HepG2 (cell line): ENCODE measurements around the gene LDHAL6B. TPM values are rescaled to one million over a fixed set of nuclear protein-coding genes. Genes with fewer than 3 reads are reported as not detected.

Source experiments
- ARNTL ChIP-seq: sonication (generic); formaldehyde crosslinking; IDR thresholded peaks from 2 replicates; pipeline ENCODE4 v1.4.0; 2020; ENCODE audit warnings: mild to moderate bottlenecking, missing genetic modification reagents
- BCLAF1 ChIP-seq: fragments of 450-650 bp; IDR thresholded peaks from 2 replicates; pipeline ENCODE4 v1.6.1; 2017; ENCODE audit warnings: mild to moderate bottlenecking
- CCAR2 ChIP-seq: fragments of 200-400 bp; formaldehyde crosslinking; optimal IDR thresholded peaks from 2 replicates; pipeline ENCODE3; 2018; ENCODE audit warnings: low read depth, mild to moderate bottlenecking, low read length, moderate library complexity
- CREB1 ChIP-seq, 2 experiments: fragments of 450-650 bp in 1 of 2; IDR thresholded peaks; 2 replicates each; pipeline ENCODE4 v1.6.1; 2016 to 2017; ENCODE audit warnings: control low read depth in 1 of 2, mild to moderate bottlenecking in 1 of 2, missing compliant biosample characterization in 1 of 2, missing genetic modification characterization in 1 of 2
- E2F2 ChIP-seq: sonication (generic); formaldehyde crosslinking; IDR thresholded peaks from 2 replicates; pipeline ENCODE4 v1.4.0; 2020; ENCODE audit warnings: missing genetic modification reagents, borderline replicate concordance
- GATAD2A ChIP-seq: IDR thresholded peaks from 2 replicates; pipeline ENCODE4 v1.6.1; 2016
- GTF2F1 ChIP-seq: fragments of 150-350 bp; IDR thresholded peaks from 2 replicates; pipeline ENCODE4 v1.6.1; 2014; ENCODE audit warnings: low read length
- HOXA7 ChIP-seq: sonication (generic); formaldehyde crosslinking; IDR thresholded peaks from 2 replicates; pipeline ENCODE4 v1.8.1; 2022; ENCODE audit warnings: mild to moderate bottlenecking, missing genetic modification reagents, moderate library complexity
- LBX2 ChIP-seq: sonication (generic); formaldehyde crosslinking; IDR thresholded peaks from 2 replicates; pipeline ENCODE4 v1.5.0; 2020; ENCODE audit warnings: missing genetic modification reagents, mild to moderate bottlenecking, borderline replicate concordance
- MIXL1 ChIP-seq: IDR thresholded peaks from 2 replicates; pipeline ENCODE4 v1.6.1; 2016
- MLXIP ChIP-seq: sonication (generic); formaldehyde crosslinking; IDR thresholded peaks from 2 replicates; pipeline ENCODE4 v1.9.0; 2021; ENCODE audit warnings: missing genetic modification reagents, borderline replicate concordance
- MTF2 ChIP-seq: sonication (generic); formaldehyde crosslinking; IDR thresholded peaks from 2 replicates; pipeline ENCODE4 v1.5.0; 2020; ENCODE audit warnings: missing genetic modification reagents, borderline replicate concordance
- NKX3-1 ChIP-seq: sonication (generic); formaldehyde crosslinking; IDR thresholded peaks from 2 replicates; pipeline ENCODE4 v1.5.0; 2020; ENCODE audit warnings: missing genetic modification reagents
- NR2F6 ChIP-seq, 2 experiments: IDR thresholded peaks; 2 replicates each; pipeline ENCODE4 v1.6.1; 2016; ENCODE audit warnings: antibody characterized with exemption in 1 of 2, mild to moderate bottlenecking in 1 of 2
- RAD21 ChIP-seq: fragments of 450-650 bp; formaldehyde crosslinking; IDR thresholded peaks from 2 replicates; pipeline ENCODE4 v1.5.0; 2020; ENCODE audit warnings: mild to moderate bottlenecking
- SYNCRIP ChIP-seq: fragments of 200-400 bp; formaldehyde crosslinking; IDR thresholded peaks from 2 replicates; pipeline ENCODE4 v1.6.1; 2018; ENCODE audit warnings: mild to moderate bottlenecking, low read depth, low read length; ENCODE audit not compliant: insufficient read depth
- TAF15 ChIP-seq: fragments of 200-400 bp; formaldehyde crosslinking; IDR thresholded peaks from one replicate; pipeline ENCODE4 v1.6.1; 2018; ENCODE audit warnings: mild to moderate bottlenecking, low read depth, low read length; ENCODE audit not compliant: poor library complexity, severe bottlenecking
- ZBTB2 ChIP-seq: sonication (generic); formaldehyde crosslinking; IDR thresholded peaks from 2 replicates; pipeline ENCODE4 v1.8.0; 2022; ENCODE audit warnings: low read depth, missing genetic modification reagents
- ZNF460 ChIP-seq: sonication (generic); formaldehyde crosslinking; IDR thresholded peaks from 2 replicates; pipeline ENCODE4 v1.5.1; 2020; ENCODE audit warnings: missing genetic modification reagents, mild to moderate bottlenecking, borderline replicate concordance
- ZNF546 ChIP-seq: sonication (generic); formaldehyde crosslinking; conservative IDR thresholded peaks from 2 replicates; pipeline ENCODE4 v1.8.1; 2023; ENCODE audit warnings: mild to moderate bottlenecking, missing genetic modification reagents
- ZNF605 ChIP-seq: sonication (generic); formaldehyde crosslinking; IDR thresholded peaks from 2 replicates; pipeline ENCODE4 v1.8.0; 2022; ENCODE audit warnings: mild to moderate bottlenecking, missing genetic modification reagents
- ZNF782 ChIP-seq: sonication (generic); formaldehyde crosslinking; IDR thresholded peaks from 2 replicates; pipeline ENCODE4 v1.4.0; 2020; ENCODE audit warnings: missing genetic modification reagents, mild to moderate bottlenecking, borderline replicate concordance
- ZSCAN29 ChIP-seq: sonication (generic); formaldehyde crosslinking; conservative IDR thresholded peaks from 2 replicates; pipeline ENCODE4 v1.4.0; 2020; ENCODE audit warnings: mild to moderate bottlenecking, missing genetic modification reagents
- polyA plus RNA-seq, 8 experiments: library from polyadenylated mRNA; depleted of rRNA in 3 of 8; stranded (reverse) in 7 of 8; unstranded in 1 of 8; fragments of >200 nt; fragmentation: Illumina TruSeq in 4 of 8; extraction: Trizol in 4 of 8; gene quantifications; 2 replicates each; pipeline versions ENCODE4 v1.2.1 to v1.2.3, GENCODE V29; 2011 to 2016; ENCODE audit warnings: low read depth in 4 of 8, missing spikeins in 1 of 8, mixed read lengths in 1 of 8; ENCODE audit not compliant: insufficient read depth in 1 of 8
- total RNA-seq, 5 experiments: library from RNA; depleted of rRNA; stranded (reverse); fragments of >200 nt; fragmentation: Illumina TruSeq; extraction: Trizol; gene quantifications; 2 replicates each; pipeline ENCODE4 v1.2.3, GENCODE V29; 2016; ENCODE audit warnings: low read depth in 1 of 5

The LDHAL6B gene
- total and polyA plus RNA-seq, 2 of the 13 experiments (the other 11 are each of a cell fraction or from before 2014, with no cell fraction given), result not detected

GRCh38 chr15:59168536-59168935, 38.1 kb upstream of the LDHAL6B start (continued):
- TF ChIP-seq SYNCRIP (no peak), MTF2 (CRISPR knock-in tag) (no peak), TAF15 (no peak), NKX3-1 (CRISPR knock-in tag) (no peak), GTF2F1 (no peak), LBX2 (CRISPR knock-in tag) (no peak), BCLAF1 (no peak), E2F2 (CRISPR knock-in tag) (no peak), NR2F6 (IDR thresholded peaks at IDR 0.05) (peak; percentile 42; the same call in 1 of the 2 replicates), NR2F6 (CRISPR knock-in tag; IDR thresholded peaks at IDR 0.05) (peak; percentile 81), ARNTL (CRISPR knock-in tag) (0 out of 2 replicates have a peak, but pooled peaks have one; percentile 30), CCAR2 (no peak), ZSCAN29 (CRISPR knock-in tag) (no peak), HOXA7 (no peak), RAD21 (no peak), GATAD2A (CRISPR knock-in tag) (no peak), ZNF782 (CRISPR knock-in tag) (no peak), ZNF546 (CRISPR knock-in tag) (no peak), ZNF460 (CRISPR knock-in tag) (0 out of 2 replicates have a peak, but pooled peaks have one; percentile 24), ZNF605 (no peak), CREB1 (IDR thresholded peaks at IDR 0.05) (no peak), CREB1 (CRISPR knock-in tag; IDR thresholded peaks at IDR 0.05) (no peak), MLXIP (CRISPR knock-in tag) (no peak), ZBTB2 (CRISPR knock-in tag) (no peak), MIXL1 (CRISPR knock-in tag) (peak; percentile 30; the same call in 1 of the 2 replicates)
